Measurements from ENCODE around the gene CASP7.

CASP7 gene

DNA sequence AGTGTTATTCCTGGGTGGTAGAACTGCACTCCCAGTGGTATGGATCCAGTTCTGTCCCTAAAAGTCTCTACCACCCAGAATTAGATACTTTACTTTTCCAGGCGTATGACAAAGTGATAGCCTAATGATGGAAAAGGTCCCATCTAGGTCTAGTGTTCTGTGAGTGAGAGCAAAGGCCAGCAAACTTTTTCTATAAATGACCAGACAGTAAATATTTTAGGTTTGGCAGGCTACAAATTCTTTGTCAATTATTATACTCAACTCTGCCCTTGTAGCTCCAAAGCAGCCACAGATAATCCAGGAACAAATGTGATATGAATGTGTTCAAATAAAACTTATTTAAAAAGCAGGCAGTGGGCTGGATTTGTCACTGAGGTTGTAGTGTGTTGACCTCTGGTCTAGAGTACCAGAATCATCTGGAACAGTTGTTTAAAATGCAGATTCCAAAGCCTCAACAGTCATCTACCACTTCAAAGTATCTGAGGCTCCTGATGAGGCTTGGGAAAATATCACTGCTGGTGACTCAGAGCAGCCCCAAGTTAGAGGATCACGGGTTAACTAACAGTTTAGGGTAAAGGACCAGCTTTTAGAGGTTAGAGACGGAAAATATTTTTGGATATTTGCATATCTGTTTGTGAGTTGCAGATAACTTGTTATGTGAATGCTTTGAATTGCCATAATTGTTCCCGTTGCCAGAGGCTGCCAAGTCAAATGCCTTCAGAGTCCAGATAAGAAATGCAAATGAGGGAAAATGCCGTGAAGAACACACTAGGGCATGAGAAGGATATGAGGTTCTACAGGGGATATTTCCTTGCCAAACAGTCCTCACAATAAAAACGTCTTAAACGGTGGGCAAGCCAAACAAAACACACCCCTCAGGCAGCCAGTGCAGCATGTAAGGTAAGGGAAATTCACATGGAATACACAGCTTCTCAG, 35.3 kb upstream of the CASP7 start:
- H3K4me3 ChIP-seq (ENCODE audit: low read depth, low read length) = no peak overlapping the region
- TF ChIP-seq, protein P1, sequence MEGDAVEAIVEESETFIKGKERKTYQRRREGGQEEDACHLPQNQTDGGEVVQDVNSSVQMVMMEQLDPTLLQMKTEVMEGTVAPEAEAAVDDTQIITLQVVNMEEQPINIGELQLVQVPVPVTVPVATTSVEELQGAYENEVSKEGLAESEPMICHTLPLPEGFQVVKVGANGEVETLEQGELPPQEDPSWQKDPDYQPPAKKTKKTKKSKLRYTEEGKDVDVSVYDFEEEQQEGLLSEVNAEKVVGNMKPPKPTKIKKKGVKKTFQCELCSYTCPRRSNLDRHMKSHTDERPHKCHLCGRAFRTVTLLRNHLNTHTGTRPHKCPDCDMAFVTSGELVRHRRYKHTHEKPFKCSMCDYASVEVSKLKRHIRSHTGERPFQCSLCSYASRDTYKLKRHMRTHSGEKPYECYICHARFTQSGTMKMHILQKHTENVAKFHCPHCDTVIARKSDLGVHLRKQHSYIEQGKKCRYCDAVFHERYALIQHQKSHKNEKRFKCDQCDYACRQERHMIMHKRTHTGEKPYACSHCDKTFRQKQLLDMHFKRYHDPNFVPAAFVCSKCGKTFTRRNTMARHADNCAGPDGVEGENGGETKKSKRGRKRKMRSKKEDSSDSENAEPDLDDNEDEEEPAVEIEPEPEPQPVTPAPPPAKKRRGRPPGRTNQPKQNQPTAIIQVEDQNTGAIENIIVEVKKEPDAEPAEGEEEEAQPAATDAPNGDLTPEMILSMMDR (IDR thresholded peaks at IDR 0.05; ENCODE audit: low read depth, low read length, missing control alignments) = no peak
- no peak for DNase-seq (ENCODE audit: low read depth)

DNA sequence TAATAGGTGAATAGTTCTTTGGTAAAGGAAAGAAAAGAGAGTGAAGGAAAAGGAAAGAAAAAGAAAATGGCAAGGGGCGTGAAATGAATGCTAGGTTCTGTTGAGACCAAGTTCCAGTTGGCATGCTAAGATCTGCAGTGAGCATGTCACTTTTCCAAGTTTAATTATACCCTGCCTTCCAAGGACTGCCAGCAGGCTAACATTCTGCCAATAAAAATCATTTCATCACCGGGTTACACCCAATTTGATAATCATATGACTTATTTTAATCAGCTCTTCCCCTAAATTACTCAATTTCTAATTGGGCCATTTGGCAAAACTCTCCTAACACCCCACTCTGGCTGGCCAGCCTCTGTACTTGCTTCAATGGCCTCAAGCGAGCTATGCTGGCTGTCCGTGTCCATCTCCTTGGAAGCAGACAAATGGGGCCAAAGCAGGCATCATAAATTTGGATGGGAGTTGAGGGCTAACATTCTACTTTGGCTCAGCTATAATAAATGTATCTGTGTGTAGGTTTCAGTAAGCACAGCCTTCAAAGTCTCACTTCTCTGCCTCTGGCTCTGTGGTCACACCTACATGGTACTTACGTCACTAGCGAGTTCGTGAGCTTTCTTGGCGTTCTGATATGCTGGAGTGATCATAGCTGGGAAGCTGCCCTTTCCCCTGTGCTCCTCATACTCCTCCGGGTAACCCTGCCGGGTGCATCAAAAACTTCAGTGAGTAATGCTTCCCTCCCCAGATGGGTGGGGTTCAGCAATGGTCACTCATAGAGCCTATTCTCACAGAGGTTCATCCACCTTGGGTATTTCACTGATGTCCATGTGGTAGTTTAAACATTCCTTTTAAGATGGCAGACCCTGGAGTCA, 33.1 kb upstream of the CASP7 start:
- H3K4me3 ChIP-seq (ENCODE audit: low read depth, low read length) = no peak overlapping the region
- no peak for DNase-seq (ENCODE audit: low read depth)
- TF ChIP-seq, protein P1 (IDR thresholded peaks at IDR 0.05; ENCODE audit: low read depth, low read length, missing control alignments) = no peak

DNA sequence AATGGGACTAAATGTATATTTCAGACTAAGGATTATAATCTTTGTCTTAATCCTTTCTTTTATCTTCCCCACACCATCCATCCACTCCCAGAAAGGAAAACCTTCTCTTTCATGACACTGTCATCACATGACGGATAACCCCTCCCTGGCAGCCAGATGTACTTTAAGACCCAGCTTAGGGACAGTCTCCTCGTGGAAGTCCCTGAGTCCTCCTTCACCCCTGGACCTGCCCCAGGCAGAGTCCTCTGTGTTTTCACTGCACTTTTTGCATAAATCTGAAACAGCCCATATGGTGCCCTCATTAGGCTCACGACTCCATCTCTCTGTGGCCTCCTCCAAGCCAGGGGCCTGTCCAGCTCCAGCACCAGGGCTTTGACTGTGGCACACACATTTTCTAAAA, 31.9 kb upstream of the CASP7 start:
- no peak overlapping the region for H3K4me3 ChIP-seq (ENCODE audit: low read depth, low read length)
- no peak for DNase-seq (ENCODE audit: low read depth)
- TF ChIP-seq, protein P1 (IDR thresholded peaks at IDR 0.05; ENCODE audit: low read depth, low read length, missing control alignments) = no peak

DNA sequence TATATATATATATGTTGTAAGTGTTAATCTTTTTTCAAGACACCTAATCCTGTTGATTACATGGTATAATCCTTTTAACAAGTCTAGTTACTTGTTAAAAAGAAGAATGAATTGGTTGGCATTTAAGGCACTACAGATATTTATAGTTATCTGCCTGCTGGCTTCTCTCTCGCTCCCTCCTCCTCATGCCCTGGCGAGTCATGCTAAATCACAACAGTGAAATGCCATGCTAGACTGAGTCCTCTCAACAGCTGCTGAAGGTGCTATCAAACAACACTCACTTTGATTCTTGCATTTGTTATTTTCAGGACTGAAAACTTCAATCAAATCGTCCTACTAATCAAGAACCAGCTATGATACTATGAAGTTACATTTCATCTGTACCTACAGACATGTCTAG, 31.2 kb upstream of the CASP7 start:
- no peak overlapping the region for H3K4me3 ChIP-seq (ENCODE audit: low read depth, low read length)
- TF ChIP-seq, protein P1 (IDR thresholded peaks at IDR 0.05; ENCODE audit: low read depth, low read length, missing control alignments) = no peak
- DNase-seq (ENCODE audit: low read depth) = no peak

DNA sequence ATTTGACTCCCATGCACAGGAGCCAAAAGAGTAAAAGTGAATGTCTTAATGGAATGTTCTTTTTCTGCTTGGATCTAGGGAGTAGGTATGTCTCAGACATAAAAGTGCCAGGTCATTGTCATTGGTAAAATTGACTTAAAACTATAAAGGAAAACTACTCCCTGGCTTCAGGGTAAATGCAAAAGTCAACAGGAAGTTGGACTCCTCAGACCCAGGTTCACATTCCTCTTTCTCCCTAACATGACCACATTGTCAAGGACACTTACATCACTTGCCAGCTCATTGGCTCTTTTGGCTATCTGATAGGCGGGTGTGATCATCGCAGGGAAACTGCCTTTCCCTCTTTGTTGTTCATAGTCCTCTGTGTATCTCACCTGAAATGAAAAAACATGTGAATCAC, 29.5 kb upstream of the CASP7 start:
- DNase-seq (ENCODE audit: low read depth) = no peak
- TF ChIP-seq, protein P1 (IDR thresholded peaks at IDR 0.05; ENCODE audit: low read depth, low read length, missing control alignments) = no peak
- H3K4me3 ChIP-seq (ENCODE audit: low read depth, low read length) = no peak overlapping the region

DNA sequence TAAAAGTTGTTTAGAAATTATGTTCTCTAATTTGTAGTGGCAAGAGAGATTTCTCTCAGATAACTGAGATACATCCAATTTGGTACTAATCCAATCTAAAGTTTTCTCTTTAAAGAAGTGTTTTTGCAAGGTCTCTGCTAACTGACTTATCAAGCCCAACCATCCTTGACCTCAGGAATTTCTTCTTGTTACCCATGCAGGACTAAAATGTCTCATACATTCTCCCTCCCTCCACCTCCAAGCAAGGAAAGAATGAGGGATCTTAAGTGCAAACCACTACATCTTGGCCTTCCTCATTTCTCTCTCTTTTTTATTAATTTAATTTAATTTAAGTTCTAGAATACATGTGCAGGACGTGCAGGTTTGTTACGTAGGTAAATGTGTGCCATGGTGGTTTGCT, 28.7 kb upstream of the CASP7 start:
- TF ChIP-seq, protein P1 (IDR thresholded peaks at IDR 0.05; ENCODE audit: low read depth, low read length, missing control alignments) = no peak
- H3K4me3 ChIP-seq (ENCODE audit: low read depth, low read length) = no peak overlapping the region
- no peak for DNase-seq (ENCODE audit: low read depth)
